Caco-2 (cell line): ENCODE results near the gene PGGHG. TPM values are rescaled to one million over a fixed set of nuclear protein-coding genes. Genes with fewer than 3 reads are reported as not detected.

ENCODE experiments used
- BruUV-seq: library from RNA; stranded (reverse); fragments of 400-500 nt; replicated peaks from 2 replicates; lab custom pipeline; 2021; lab: Mats Ljungman, UMichigan
- CTCF ChIA-PET: fragments of 300-600 bp; sonication (Branson Sonifier 250); formaldehyde crosslinking; loops from one replicate; lab custom pipeline; 2022; ENCODE audit warnings: antibody characterized with exemption; lab: Charles Lee
- POLR2A ChIA-PET: fragments of 300-600 bp; sonication (Branson Sonifier 250); formaldehyde crosslinking; loops from one replicate; lab custom pipeline; 2022; ENCODE audit warnings: antibody characterized with exemption; lab: Charles Lee
- DNase-seq, 2 experiments: peaks; one replicate each; pipeline versions ENCODE4 v3.0.0 to v3.0.0-alpha.2; 2020 to 2022
- H3K27me3 ChIP-seq: replicated peaks from 2 replicates; pipeline ENCODE4 v1.6.0; 2011; ENCODE audit warnings: low read length; ENCODE audit not compliant: control insufficient read depth, insufficient read depth
- H3K36me3 ChIP-seq: 2 replicates; pipeline ENCODE4 v1.5.1; 2011; ENCODE audit warnings: low read length; ENCODE audit not compliant: control insufficient read depth, insufficient read depth
- H3K4me1 ChIP-seq: fragments of 250-450 bp; sonication (Bioruptor Pico); 2 replicates; pipeline ENCODE4 v1.5.1; 2020; ENCODE audit warnings: mild to moderate bottlenecking
- H3K4me3 ChIP-seq: 2 replicates; pipeline ENCODE4 v1.5.1; 2011; ENCODE audit warnings: low read depth, mild to moderate bottlenecking, control low read depth, low read length
- H3K9me3 ChIP-seq: fragments of 250-450 bp; sonication (Bioruptor Pico); 2 replicates; pipeline ENCODE4 v1.5.1; 2020; ENCODE audit warnings: mild to moderate bottlenecking, moderate library complexity
- H3K27ac Mint-ChIP-seq: one replicate; pipeline ENCODE4 v1.8.0; 2022; ENCODE audit warnings: mixed read lengths; ENCODE audit not compliant: unreplicated experiment
- H3K27me3 Mint-ChIP-seq: one replicate; pipeline ENCODE4 v1.8.0; 2022; ENCODE audit warnings: mixed read lengths; ENCODE audit not compliant: insufficient read depth, unreplicated experiment
- H3K36me3 Mint-ChIP-seq: one replicate; pipeline ENCODE4 v1.8.0; 2022; ENCODE audit warnings: mild to moderate bottlenecking, mixed read lengths; ENCODE audit not compliant: insufficient read depth, unreplicated experiment
- H3K4me1 Mint-ChIP-seq: one replicate; pipeline ENCODE4 v1.8.0; 2022; ENCODE audit warnings: low read depth, mixed read lengths; ENCODE audit not compliant: unreplicated experiment
- H3K4me3 Mint-ChIP-seq: one replicate; pipeline ENCODE4 v1.8.0; 2022; ENCODE audit warnings: mild to moderate bottlenecking, moderate library complexity, mixed read lengths; ENCODE audit not compliant: unreplicated experiment
- H3K9me3 Mint-ChIP-seq: one replicate; pipeline ENCODE4 v1.8.0; 2022; ENCODE audit warnings: mixed read lengths; ENCODE audit not compliant: unreplicated experiment
- intact Hi-C: fragments of 100-400 bp; cut with micrococcal nuclease; formaldehyde crosslinking; loops from one replicate; pipeline ENCODE4 v1.10.0; 2022; ENCODE audit not compliant: unreplicated experiment
- total RNA-seq: library from RNA; stranded (reverse); gene quantifications from 2 replicates; pipeline ENCODE4 v1.2.3, GENCODE V29; 2022
- TF ChIP-seq, protein P1 (sequence below), 2 experiments: fragments of 200-600 bp in 1 of 2; IDR thresholded peaks; 1 replicate in 1 of 2; 2 replicates in 1 of 2; pipeline versions ENCODE4 v1.5.1 to v1.8.0; 2011 to 2022; ENCODE audit warnings: antibody characterized with exemption in 1 of 2, control low read depth in 1 of 2, inconsistent platforms in 1 of 2, low read depth in 1 of 2, low read length in 1 of 2, mild to moderate bottlenecking in 1 of 2, moderate library complexity in 1 of 2; ENCODE audit not compliant: insufficient read depth in 1 of 2, severe bottlenecking in 1 of 2, unreplicated experiment in 1 of 2

The PGGHG gene
- total RNA-seq, 1 experiment from 2014 or later = 59.6 TPM

DNA sequence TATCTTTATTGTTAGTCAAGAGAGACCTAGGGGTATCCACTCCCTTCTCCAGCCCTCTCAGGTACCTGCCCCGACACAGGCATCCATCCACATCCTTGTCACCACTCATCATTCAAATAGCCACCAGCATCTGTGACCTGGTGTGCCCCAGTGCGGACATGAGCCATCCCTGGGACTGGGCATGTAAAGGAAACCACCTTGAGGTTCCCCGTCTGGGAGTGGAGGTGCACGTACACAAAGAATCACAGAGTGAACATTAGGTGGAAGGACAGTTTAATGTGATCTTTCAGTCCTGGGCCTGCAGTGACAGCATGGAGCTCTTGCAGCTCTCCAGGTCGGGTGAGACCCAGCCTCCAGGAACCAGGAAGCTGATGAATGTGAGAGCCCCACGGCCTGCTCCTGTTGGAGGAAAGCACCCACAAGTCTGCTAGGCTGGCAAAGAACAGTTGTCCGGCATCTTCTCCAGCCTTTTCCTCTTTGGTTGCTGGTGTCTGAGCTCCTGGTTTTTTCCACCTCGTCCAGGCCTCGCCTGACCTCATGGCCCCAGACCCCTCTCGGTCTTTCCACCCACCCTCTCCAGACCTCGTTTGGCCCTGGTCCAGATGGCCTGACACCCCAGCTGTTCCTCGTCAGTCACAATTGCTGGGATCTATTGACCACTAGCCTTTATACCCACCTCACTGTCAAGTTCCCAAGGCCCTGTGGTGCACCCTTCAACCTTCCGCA, 35.6 kb upstream of the PGGHG start:
- TF ChIP-seq, protein P1, sequence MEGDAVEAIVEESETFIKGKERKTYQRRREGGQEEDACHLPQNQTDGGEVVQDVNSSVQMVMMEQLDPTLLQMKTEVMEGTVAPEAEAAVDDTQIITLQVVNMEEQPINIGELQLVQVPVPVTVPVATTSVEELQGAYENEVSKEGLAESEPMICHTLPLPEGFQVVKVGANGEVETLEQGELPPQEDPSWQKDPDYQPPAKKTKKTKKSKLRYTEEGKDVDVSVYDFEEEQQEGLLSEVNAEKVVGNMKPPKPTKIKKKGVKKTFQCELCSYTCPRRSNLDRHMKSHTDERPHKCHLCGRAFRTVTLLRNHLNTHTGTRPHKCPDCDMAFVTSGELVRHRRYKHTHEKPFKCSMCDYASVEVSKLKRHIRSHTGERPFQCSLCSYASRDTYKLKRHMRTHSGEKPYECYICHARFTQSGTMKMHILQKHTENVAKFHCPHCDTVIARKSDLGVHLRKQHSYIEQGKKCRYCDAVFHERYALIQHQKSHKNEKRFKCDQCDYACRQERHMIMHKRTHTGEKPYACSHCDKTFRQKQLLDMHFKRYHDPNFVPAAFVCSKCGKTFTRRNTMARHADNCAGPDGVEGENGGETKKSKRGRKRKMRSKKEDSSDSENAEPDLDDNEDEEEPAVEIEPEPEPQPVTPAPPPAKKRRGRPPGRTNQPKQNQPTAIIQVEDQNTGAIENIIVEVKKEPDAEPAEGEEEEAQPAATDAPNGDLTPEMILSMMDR (IDR thresholded peaks at IDR 0.05; ENCODE audit: insufficient read depth in 1 of 2, low read depth in 1 of 2, low read length in 1 of 2, severe bottlenecking in 1 of 2, unreplicated experiment in 1 of 2) = no peak

DNA sequence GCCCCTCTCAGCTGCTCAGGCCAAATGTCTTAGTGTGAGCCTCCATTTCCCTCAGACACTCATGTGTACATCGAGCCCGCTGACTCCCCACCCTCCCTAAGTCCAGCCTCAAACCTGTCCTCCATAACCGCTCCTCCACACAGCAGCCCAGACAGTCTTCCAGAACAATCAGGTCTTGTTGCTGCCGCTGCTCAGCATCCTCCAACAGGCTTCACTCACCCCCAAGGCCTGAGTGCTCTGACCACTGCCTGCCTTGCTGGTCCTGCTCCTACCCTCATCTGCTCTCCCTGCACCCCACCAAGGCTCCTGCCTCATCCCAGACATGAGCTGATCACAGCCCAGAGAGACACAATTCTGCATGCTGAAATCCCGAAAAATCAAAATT, 35.0 kb upstream of the PGGHG start:
- Mint-ChIP-seq H3K4me3 (no peak overlapping the region), H3K27ac (no peak overlapping the region), H3K27me3 (no peaks in the 10 kb centered on the region), H3K36me3 (peaks cover 59% of the 10 kb centered on the region), H3K9me3 (peaks cover 9% of the 10 kb centered on the region), H3K4me1 (no peaks in the 10 kb centered on the region)
- Histone ChIP-seq H3K36me3 (peaks cover 5% of the 10 kb centered on the region), H3K4me1 (no peaks in the 10 kb centered on the region), H3K27me3 (no peaks in the 10 kb centered on the region), H3K9me3 (no peaks in the 10 kb centered on the region), H3K4me3 (no peak overlapping the region)
- TF ChIP-seq, protein P1 (IDR thresholded peaks at IDR 0.05; ENCODE audit: insufficient read depth in 1 of 2, low read depth in 1 of 2, low read length in 1 of 2, severe bottlenecking in 1 of 2, unreplicated experiment in 1 of 2) = no peak
- BruUV-seq = no TSS peak
- intact Hi-C loops = no loop called here
- no peak for DNase-seq
- CTCF ChIA-PET = no interaction called here
- POLR2A ChIA-PET = no interaction called here

More for the DNA sequence above, 35.6 kb upstream of the PGGHG start:
- H3K27me3 Mint-ChIP-seq = no peaks in the 10 kb centered on the region
- POLR2A ChIA-PET = no interaction called here
- Histone ChIP-seq H3K36me3 (peaks cover 5% of the 10 kb centered on the region), H3K4me3 (no peak overlapping the region), H3K27me3 (no peaks in the 10 kb centered on the region), H3K9me3 (no peaks in the 10 kb centered on the region), H3K4me1 (no peaks in the 10 kb centered on the region)
- intact Hi-C loops = no loop called here
- peaks cover 9% of the 10 kb centered on the region for H3K9me3 Mint-ChIP-seq
- no peaks in the 10 kb centered on the region for H3K4me1 Mint-ChIP-seq
- CTCF ChIA-PET = no interaction called here
- H3K27ac Mint-ChIP-seq = no peak overlapping the region
- no peak overlapping the region for H3K4me3 Mint-ChIP-seq
- no peak for DNase-seq
- BruUV-seq = no TSS peak
- H3K36me3 Mint-ChIP-seq = peaks cover 59% of the 10 kb centered on the region

DNA sequence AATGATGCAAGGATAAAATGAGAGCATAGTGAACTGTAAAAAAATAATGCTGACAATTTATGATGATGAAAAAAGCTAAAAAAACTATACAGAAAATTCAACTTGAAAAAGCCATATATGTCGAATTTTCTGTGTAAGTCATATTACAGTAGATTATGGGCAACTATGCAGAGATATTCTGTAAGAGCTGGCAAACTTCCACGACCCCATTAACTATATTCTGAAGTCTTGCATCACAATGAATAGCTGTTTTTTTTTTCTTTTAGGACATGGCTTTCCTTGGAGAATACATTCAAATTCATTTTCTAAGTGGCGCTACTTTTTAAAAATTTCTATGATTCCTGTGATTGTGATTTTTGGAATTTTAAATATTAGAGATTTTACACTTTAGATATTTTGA, 33.8 kb upstream of the PGGHG start:
- ChIA-PET CTCF (interaction anchor here (1.0 kb wide), 1 partner anchor 193 kb away, joined by 4 read pairs; no protein-coding TSS in a partner anchor), POLR2A (no interaction called here)
- Histone ChIP-seq H3K36me3 (peaks cover 3% of the 10 kb centered on the region), H3K27me3 (no peaks in the 10 kb centered on the region), H3K9me3 (no peaks in the 10 kb centered on the region), H3K4me1 (no peaks in the 10 kb centered on the region), H3K4me3 (no peak overlapping the region)
- H3K36me3 Mint-ChIP-seq = peaks cover 52% of the 10 kb centered on the region
- H3K4me3 Mint-ChIP-seq = no peak overlapping the region
- intact Hi-C loops = no loop called here
- no peak for DNase-seq
- BruUV-seq = no TSS peak
- H3K4me1 Mint-ChIP-seq = no peaks in the 10 kb centered on the region
- TF ChIP-seq, protein P1 (IDR thresholded peaks at IDR 0.05; ENCODE audit: insufficient read depth in 1 of 2, low read depth in 1 of 2, low read length in 1 of 2, severe bottlenecking in 1 of 2, unreplicated experiment in 1 of 2) = no peak
- no peaks in the 10 kb centered on the region for H3K27me3 Mint-ChIP-seq
- H3K27ac Mint-ChIP-seq = no peak overlapping the region
- H3K9me3 Mint-ChIP-seq = peaks cover 9% of the 10 kb centered on the region
